GM18520 (cell line): ENCODE results near the gene ZNF654.
A peak's percentile ranks its signal among the peaks of the same experiment; 100 is the strongest.
"Not testable (repeated sequence)": the region's sequence is repeated elsewhere in the genome, so short reads cannot be mapped to it uniquely, and the experiment has no call there.

Source experiments
- ATAC-seq: cut with Tn5 transposase; IDR thresholded peaks from one replicate; pipeline ENCODE4 v1.9.1; 2021; ENCODE audit not compliant: unreplicated experiment

Gene ZNF654

DNA sequence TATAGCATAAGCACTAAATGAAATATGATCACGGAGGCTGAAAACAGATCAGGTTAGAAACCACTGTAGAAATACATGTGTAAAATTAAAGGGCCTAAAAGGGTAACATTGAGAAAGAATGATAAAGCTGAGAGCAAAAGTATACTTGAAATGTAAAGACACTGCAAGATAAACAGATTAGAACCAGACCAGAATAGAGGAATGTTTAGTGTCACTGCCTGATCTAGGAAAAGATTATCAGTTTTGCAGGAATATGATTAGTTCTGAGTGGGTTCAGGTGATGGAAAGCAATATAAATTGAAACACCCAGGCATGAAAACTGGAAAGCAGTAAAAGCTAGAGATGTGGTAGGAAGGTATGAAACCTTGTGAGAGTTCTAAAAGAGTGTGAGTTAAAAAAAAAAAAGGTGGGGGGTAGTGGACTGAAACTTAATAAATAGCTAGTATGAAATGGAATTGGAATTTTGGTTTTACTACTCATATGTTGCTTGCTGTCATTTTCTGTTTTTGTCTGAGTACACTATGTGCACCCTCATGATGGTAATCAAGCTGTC lies 74.7 kb downstream of the ZNF654 start:
- no peak for ATAC-seq

DNA sequence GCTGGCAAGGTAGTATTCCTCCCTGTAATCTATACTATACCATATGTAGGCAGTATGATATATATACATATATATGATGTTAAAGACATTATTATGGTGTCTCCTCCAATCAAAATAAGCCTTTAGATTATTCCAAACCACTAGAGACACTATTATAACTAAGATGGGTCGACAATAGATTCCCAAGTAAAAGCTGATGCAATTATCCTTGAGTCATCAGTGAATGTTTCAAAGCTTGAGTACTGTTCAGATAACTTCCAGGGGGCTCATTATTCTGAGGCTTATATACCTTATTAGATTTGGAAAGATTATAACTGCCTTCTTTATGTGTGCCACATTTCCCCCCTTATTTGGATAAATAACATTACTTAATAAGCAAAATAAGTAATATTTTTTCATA lies 78.8 kb downstream of the ZNF654 start:
- no peak for ATAC-seq

- ATAC-seq = peak; percentile 3
Measured at GRCh38 chr3:88141458-88142083, 82.5 kb downstream of the ZNF654 start.

GRCh38 chr3:88142094-88142624 lies 83.1 kb downstream of the ZNF654 start:
- ATAC-seq = peak; percentile 58

GRCh38 chr3:88147261-88147660 lies 88.2 kb downstream of the ZNF654 start:
- ATAC-seq = no peak

DNA sequence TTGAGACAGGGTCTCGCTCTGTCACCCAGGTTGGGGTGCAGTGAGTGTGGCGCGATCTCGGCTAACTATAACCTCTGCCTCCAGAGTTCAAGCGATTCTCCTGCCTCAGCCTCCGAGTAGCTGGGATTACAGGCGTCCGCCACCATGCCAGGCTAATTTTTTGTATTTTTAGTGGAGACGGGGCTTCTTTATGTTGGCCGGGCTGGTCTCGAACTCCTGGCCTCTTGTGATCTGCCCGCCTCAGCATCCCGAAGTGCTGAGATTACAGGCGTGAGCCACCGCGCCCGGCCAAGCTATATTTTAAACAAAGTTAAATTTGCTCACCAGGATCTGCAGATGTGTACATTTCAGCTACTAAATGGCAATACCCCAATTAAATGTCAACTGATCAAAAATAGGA lies 89.6 kb downstream of the ZNF654 start:
- no peak for ATAC-seq

- peak; percentile 2 for ATAC-seq
Measured at GRCh38 chr3:88149101-88149508, 90.0 kb downstream of the ZNF654 start.

GRCh38 chr3:88149509-88150362 lies 90.7 kb downstream of the ZNF654 start, which contains the start of gene C3orf38:
Gene C3orf38, plus strand, starts transcription at chr3:88149959. Its CDS starts 94 bp downstream, at chr3:88150053.
- ATAC-seq = peak; percentile 74

- ATAC-seq = no peak
Measured at GRCh38 chr3:88150371-88150770, 91.3 kb downstream of the ZNF654 start.

DNA sequence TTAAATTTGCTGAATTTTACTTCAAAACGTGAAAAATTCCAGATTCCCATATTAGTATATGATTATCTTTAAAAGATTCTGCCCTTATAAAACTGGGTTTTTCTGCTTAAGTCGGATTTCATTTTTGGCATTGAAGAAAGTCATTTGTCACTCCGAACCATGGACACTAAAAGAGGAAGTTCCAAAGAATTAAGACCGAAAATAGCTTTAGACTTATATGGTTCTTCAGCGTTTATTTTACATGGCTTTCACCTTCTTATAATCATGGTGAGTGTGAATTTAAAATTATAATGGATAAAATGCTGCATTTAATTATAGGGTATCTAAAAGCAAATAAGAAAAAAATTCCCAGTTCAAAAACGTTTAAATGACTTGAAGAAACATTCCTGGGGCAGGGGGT lies 91.8 kb downstream of the ZNF654 start:
- ATAC-seq = no peak

DNA sequence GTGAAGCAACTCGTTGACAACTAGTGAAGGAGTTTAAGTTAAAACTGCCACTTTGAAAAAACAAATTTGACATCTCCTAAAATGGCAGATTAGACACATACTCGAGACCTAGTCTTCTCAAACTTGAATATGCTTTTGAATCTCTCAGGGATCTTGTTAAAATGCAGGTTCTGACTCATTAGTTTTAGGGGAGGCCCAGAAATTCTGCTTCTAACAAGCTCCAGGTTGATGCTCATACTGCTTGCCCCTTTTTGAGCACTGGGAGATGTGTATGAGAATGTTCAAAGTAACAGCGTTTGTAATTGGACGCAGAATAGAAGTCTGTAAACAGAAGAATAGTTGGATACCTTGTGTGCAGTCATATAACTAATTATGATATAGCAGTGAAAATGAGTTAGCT lies 92.3 kb downstream of the ZNF654 start:
- no peak for ATAC-seq

GRCh38 chr3:88152841-88153240 lies 93.8 kb downstream of the ZNF654 start:
- ATAC-seq = no peak

- no peak for ATAC-seq
Measured at GRCh38 chr3:88166419-88166971, 107.4 kb downstream of the ZNF654 start.

GRCh38 chr3:88167173-88167572 lies 108.1 kb downstream of the ZNF654 start:
- ATAC-seq = no peak

- no peak for ATAC-seq
Measured at GRCh38 chr3:88167704-88168103, 108.6 kb downstream of the ZNF654 start.

DNA sequence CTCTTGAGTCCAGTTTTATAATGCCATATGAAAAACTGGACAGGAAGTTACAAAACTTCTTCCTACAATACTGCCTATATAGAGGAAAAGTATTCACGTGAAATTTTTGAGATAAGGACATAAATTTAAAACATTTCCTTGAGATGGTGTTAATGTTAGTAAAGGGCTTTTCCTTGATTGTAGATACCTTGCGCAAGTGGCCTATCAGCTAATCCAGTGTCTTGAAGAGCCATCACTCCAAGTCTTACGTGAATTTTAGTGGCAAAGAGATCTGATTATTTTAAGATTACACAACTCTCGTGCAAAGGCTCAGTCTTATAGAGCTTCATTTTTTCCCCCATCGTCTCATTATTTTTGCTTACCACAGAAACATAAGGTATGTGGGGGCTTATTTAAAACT lies 109.1 kb downstream of the ZNF654 start:
- ATAC-seq = no peak

- ATAC-seq = peak; percentile 72
Measured at GRCh38 chr3:88180398-88180999, 121.4 kb downstream of the ZNF654 start.

DNA sequence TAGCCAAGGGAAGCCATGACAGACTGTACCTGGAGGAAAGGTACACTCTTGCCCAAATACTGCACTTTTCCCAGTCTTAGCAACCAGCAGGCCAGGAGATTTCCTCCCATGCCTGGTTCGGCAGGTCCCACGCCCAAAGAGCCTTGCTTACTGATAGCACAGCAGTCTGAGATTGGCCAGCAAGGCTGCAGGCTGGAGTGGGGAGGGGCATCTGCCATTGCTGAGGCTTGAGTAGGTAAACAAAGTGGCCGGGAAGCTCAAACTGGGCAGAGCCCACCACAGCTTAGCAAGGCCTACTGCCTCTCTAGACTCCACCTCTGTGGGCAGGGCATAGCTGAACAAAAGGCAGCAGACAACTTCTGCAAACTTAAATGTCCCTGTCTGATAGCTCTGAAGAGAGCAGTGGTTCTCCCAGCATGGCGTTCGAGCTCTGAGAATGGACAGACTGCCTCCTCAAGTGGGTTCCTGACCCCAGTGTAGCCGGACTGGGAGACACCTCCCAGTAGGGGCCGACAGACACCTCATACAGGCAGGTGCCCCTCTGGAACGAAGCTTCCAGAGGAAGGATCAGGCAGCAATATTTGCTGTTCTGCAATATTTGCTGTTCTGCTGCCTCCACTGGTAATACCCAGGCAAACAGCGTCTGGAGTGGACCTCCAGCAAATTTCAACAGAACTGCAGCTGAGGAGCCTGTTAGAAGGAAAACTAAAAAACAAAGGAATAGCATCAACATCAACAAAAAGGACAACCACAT lies 123.3 kb downstream of the ZNF654 start:
- ATAC-seq = not testable (repeated sequence)

- ATAC-seq = no peak
Measured at GRCh38 chr3:88188436-88188835, 129.4 kb downstream of the ZNF654 start.

- ATAC-seq = peak; percentile 93
Measured at GRCh38 chr3:88189361-88189810, 130.3 kb downstream of the ZNF654 start.
